GM12865 (cell line): Measurements from ENCODE around the gene PANX3.

Experiments used
- DNase-seq: peaks from one replicate; pipeline ENCODE4 v3.0.0; 2010; ENCODE audit warnings: low read depth
- H3K4me3 ChIP-seq: 2 replicates; pipeline ENCODE4 v1.5.1; 2011; ENCODE audit warnings: mild to moderate bottlenecking, low read depth, low read length, control low read depth
- TF ChIP-seq, protein P1 (sequence below): IDR thresholded peaks from 2 replicates; pipeline ENCODE4 v1.5.1; 2011; ENCODE audit warnings: low read length, control low read depth, low read depth, inconsistent platforms; ENCODE audit not compliant: insufficient read depth; ENCODE audit errors: missing control alignments

The PANX3 gene

DNA sequence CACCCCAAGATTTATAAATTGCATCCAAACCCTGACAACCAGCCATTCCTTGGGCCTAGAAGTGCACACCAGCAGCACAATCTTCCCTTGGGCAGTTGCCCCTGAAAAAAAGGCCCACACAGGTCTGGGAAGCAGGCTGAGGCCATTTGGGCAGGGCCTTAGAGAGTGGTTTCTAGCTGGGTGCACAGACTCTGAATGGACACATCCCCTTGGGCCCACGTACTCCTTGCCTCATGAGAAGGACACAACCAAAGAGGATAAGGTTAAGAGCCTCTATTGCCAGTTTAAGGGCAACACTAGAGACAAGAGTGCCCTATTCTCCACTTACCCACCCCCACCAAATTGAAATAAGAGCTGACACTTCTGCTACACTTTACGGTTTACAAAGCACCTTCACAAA lies 933 bp upstream of the PANX3 start:
- DNase-seq: no peak
- no peak overlapping the region for H3K4me3 ChIP-seq
- TF ChIP-seq, protein P1, sequence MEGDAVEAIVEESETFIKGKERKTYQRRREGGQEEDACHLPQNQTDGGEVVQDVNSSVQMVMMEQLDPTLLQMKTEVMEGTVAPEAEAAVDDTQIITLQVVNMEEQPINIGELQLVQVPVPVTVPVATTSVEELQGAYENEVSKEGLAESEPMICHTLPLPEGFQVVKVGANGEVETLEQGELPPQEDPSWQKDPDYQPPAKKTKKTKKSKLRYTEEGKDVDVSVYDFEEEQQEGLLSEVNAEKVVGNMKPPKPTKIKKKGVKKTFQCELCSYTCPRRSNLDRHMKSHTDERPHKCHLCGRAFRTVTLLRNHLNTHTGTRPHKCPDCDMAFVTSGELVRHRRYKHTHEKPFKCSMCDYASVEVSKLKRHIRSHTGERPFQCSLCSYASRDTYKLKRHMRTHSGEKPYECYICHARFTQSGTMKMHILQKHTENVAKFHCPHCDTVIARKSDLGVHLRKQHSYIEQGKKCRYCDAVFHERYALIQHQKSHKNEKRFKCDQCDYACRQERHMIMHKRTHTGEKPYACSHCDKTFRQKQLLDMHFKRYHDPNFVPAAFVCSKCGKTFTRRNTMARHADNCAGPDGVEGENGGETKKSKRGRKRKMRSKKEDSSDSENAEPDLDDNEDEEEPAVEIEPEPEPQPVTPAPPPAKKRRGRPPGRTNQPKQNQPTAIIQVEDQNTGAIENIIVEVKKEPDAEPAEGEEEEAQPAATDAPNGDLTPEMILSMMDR: no peak

DNA sequence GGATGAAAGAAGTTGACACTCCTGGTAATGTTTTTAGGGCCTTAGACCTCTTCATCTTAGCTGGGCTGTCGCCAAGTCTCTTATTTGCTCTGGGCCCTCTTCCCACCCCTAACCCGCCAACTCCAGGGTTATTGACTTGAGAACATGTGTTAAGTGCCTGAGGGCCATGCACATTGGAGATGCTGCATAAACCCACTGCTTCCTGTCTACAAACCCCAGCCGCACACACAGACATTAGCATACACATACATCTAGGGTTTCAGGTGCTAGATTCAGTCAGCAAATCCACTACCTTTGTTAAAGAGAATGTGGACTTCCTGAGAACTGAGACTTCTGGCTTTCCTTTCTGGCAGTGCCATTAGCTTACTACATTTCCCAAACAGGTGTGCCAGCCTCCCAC lies 817 bp downstream of the PANX3 start:
- TF ChIP-seq, protein P1: no peak
- DNase-seq: peak; percentile 48
- H3K4me3 ChIP-seq: no peak overlapping the region

DNA sequence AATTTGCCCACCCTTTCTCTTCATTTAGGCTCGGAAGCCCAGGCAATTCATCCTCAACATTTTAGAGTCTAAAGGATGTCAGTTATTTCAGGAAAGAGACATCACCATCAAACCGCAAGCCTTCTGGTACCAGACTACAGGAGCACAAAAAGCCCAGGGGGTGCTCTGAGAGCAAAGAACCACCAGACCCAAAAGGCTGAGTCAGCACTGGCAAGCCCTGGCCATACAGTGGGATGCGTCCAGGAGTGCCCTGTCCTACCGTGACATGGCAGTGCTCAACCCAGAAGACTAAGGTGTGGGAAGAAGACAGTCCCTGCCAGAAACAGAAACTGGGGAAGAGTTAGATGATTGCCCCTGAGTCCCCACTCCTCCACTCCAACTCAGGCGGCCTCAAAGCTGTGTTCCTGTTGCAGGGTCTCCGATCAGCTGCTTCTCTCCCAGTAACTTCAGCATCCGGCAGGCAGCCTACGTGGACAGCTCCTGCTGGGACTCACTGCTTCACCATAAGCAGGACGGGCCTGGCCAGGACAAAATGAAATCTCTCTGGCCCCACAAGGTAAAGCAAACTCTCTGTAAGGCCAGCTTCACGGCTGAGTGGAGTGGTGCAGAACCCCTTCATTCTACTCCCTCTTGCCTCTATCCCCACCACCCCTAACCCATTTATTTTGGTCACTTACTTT lies 1.5 kb downstream of the PANX3 start:
- TF ChIP-seq, protein P1: no peak
- H3K4me3 ChIP-seq: no peak overlapping the region
- no peak for DNase-seq

DNA sequence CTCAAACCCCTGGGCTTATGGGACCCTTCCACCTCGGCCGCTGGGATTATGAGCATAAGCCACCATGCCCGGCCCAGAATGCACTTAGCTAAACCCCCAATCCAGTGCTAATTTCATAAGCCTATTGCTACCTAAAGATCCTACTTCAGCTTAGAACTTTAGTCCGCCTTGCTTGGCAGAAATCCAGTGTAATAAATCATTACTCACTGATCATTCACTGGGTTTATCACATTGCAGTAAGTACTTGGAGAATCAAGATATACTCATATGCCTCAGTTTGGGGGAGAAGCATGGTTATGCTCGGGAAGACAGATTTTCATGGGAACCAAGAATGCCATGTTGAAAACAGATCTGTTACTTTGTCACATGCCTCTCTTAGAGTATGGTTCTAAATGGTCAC lies 7.6 kb downstream of the PANX3 start:
- no peak for DNase-seq
- TF ChIP-seq, protein P1: no peak

DNA sequence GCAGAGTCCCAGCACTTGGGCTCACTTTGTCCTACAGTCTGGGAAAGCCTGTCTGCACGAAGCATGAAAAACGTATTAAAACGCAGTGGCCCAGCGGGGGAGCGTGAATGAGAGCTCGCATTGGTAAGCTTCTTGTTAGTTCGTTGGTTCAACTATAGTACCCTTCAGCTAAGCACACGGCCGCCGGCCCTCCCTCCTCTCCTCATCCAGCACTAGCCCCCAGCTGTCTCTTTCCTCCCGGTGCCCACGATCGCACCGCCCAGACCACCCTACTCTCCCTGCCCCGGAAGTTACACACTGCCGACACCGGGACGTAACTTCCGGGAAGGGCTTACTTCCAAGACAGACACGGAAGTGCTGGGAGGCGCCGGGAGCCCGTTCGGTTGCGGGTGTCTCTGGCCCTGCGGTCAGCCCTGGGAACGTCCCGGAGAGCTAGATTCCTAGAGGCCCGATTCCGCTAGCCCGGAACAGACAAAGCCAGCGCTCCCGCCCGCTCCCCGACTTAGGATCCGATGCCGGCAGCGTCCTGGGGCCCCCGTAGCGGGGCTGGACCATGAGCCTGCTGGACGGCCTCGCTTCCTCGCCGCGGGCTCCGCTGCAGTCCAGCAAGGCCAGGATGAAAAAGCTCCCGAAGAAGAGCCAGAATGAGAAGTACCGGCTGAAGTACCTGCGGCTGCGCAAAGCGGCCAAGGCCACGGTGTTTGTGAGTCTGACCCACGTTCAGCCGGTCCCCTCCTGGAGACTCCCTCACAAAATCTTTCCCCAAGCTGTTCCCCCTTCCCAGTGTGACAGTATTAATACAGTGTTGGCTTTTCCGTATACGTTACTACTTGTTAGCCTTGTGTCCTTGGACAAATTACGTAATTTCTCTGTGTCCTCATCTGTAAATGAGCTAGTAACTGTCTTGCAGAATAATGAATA lies 11.6 kb downstream of the PANX3 start, which contains the start of gene TBRG1:
TBRG1 (plus strand) TSS at position 334 of the 921 bp plus-strand sequence; CDS start at position 554, 220 bp downstream.
- peak; percentile 90 for DNase-seq
- peak within 1 kb of the TSS; percentile 71 for H3K4me3 ChIP-seq
- TF ChIP-seq, protein P1: no peak

More for the DNA sequence above, 7.6 kb downstream of the PANX3 start:
- no peak overlapping the region for H3K4me3 ChIP-seq

DNA sequence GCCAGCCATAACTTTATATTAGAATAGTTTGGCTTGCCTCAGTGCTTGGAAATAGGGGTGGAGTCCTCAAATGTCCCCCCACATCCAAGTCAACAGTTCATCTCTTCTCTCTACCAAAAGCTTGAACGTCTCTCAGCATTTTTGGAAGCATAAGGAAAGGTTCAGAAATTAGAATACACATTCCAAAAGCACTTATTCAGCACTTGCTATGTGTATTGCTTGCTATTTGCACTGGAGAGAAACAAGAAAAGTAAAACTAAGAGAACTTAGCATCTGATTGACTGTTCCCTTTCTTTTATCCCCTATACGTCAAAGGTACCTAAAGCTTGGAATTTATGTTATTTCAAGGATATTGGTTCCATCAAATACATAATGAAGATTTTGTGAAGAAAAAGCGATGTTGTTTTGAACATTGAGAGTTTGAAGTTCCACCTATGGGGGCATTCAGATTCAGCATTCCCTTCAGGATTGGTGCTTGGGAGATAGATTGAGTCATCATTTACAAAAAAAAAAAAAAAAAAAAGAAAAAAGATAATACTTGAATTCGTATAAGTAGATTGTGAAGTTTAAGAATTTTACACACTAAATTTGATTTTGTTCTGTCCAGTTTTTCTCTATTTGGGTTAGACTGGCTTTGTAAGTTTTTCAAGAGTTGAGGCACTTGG lies 12.8 kb downstream of the PANX3 start:
- TF ChIP-seq, protein P1: no peak
- DNase-seq: no peak
- H3K4me3 ChIP-seq: peak overlapping the region; percentile 71
